ENCODE data around the gene STK11.

- TF ChIP-seq CTCF (IDR thresholded peaks at IDR 0.05), result peak in 1 of 6 experiments; percentile 15
- peak; percentile 26 to 87 for TF ChIP-seq POLR2A (IDR thresholded peaks at IDR 0.05)
These were observed 36.0 kb downstream of the STK11 start, which contains the start of gene ATP5F1D for GRCh38 chr19:1241417-1242095.

All from thyroid gland (tissue), 4 donors.